AG04450 (cell line): Measurements from ENCODE around the gene C15orf39. TPM values are rescaled to one million over a fixed set of nuclear protein-coding genes. Genes with fewer than 3 reads are reported as not detected.
"Not testable (repeated sequence)": the region's sequence is repeated elsewhere in the genome, so short reads cannot be mapped to it uniquely, and the experiment has no call there.

Experiments
- CTCF ChIA-PET: fragments of 300-600, 350-600 bp; formaldehyde crosslinking; extraction: SDS; loops from one replicate; lab custom pipeline; 2022; ENCODE audit warnings: antibody characterized with exemption, inconsistent platforms; lab: Charles Lee
- POLR2A ChIA-PET: fragments of 350-600 bp; formaldehyde crosslinking; extraction: SDS; loops from one replicate; lab custom pipeline; 2021; ENCODE audit warnings: antibody characterized with exemption, inconsistent platforms; lab: Yijun Ruan, JAX
- DNase-seq: peaks from one replicate; pipeline ENCODE4 v3.0.0-alpha.2; 2011; ENCODE audit warnings: low read depth, low spot score
- H3K27ac ChIP-seq: one replicate; pipeline ENCODE4 v1.5.1; 2012; ENCODE audit warnings: low read depth, low read length, control low read depth
- H3K27me3 ChIP-seq: one replicate; pipeline ENCODE4 v1.6.0; 2012; ENCODE audit warnings: low read length; ENCODE audit not compliant: control insufficient read depth, insufficient read depth
- H3K4me3 ChIP-seq: 2 replicates; pipeline ENCODE4 v1.5.1; 2011; ENCODE audit warnings: mild to moderate bottlenecking, low read depth, low read length, control low read depth
- H3K9me3 ChIP-seq: 2 replicates; pipeline ENCODE4 v1.5.1; 2012; ENCODE audit warnings: low read length; ENCODE audit not compliant: control insufficient read depth, insufficient read depth
- CTCF ChIP-seq: IDR thresholded peaks from 2 replicates; pipeline ENCODE4 v1.5.1; 2011; ENCODE audit warnings: low read depth, low read length, control low read depth, inconsistent platforms
- polyA plus RNA-seq: library from polyadenylated mRNA; depleted of rRNA; stranded (reverse); fragments of >200 nt; gene quantifications from 2 replicates; pipeline ENCODE4 v1.2.3, GENCODE V29; 2011

C15orf39 gene
- polyA plus RNA-seq, 1 experiment, result 2.1 TPM

DNA sequence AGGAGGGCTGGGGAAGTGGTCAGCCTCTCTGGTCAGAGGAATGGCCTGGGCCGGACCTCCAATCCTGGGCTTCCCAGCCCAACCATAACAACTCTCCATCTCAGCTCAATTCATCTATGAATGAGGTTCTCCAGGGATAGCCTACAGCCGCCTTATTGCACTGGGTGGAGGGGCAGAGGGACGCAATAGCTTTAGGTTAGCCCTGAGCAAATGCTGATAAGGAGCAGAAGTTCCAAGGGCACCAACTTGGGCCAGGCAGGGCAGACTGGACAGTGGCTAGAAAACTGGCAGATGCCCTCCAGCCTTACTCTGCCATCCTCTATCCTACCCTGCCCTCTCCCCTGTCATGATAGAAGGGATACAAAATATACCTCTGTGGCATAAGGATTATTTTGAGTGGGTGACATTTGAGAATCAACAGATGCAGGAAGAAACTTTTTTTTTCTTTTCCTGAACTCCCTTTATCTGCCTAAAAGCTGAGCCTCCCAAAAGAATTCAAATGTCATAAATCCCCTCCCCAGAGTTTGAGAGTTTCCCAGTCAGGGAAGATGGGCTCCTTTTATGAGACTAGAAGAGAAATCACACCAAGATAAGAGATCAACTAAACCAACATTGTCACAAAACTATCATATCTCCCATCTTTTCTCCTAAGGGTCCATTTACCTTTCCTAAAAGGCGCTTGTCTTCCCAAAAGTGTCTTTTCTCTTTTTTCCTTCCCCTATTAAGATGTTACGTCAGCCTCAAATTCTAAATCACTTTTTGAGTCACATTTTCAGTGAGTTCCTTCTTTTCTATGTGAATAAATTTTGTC lies 40.4 kb upstream of the C15orf39 start:
- POLR2A ChIA-PET, result no interaction called here
- H3K9me3 ChIP-seq, result no peaks in the 10 kb centered on the region; the same call in 1 of the 2 replicates
- no peak for TF ChIP-seq CTCF
- peaks cover 14% of the 10 kb centered on the region for H3K27me3 ChIP-seq
- CTCF ChIA-PET, result no interaction called here
- no peak overlapping the region for H3K27ac ChIP-seq
- no peak overlapping the region for H3K4me3 ChIP-seq
- no peak for DNase-seq

GRCh38 chr15:75161917-75162414 lies 39.7 kb upstream of the C15orf39 start:
- Histone ChIP-seq H3K27ac (no peak overlapping the region), H3K4me3 (no peak overlapping the region), H3K27me3 (peaks cover 14% of the 10 kb centered on the region), H3K9me3 (no peaks in the 10 kb centered on the region; the same call in 1 of the 2 replicates)
- POLR2A ChIA-PET, result no interaction called here
- CTCF ChIA-PET, result no interaction called here
- no peak for TF ChIP-seq CTCF
- DNase-seq, result no peak

GRCh38 chr15:75163150-75163564 lies 38.5 kb upstream of the C15orf39 start:
- no peak for TF ChIP-seq CTCF
- DNase-seq, result no peak
- no peak overlapping the region for H3K4me3 ChIP-seq
- H3K27me3 ChIP-seq, result peaks cover 14% of the 10 kb centered on the region
- ChIA-PET POLR2A (no interaction called here), CTCF (no interaction called here)
- H3K27ac ChIP-seq, result no peak overlapping the region
- no peaks in the 10 kb centered on the region; the same call in 1 of the 2 replicates for H3K9me3 ChIP-seq

DNA sequence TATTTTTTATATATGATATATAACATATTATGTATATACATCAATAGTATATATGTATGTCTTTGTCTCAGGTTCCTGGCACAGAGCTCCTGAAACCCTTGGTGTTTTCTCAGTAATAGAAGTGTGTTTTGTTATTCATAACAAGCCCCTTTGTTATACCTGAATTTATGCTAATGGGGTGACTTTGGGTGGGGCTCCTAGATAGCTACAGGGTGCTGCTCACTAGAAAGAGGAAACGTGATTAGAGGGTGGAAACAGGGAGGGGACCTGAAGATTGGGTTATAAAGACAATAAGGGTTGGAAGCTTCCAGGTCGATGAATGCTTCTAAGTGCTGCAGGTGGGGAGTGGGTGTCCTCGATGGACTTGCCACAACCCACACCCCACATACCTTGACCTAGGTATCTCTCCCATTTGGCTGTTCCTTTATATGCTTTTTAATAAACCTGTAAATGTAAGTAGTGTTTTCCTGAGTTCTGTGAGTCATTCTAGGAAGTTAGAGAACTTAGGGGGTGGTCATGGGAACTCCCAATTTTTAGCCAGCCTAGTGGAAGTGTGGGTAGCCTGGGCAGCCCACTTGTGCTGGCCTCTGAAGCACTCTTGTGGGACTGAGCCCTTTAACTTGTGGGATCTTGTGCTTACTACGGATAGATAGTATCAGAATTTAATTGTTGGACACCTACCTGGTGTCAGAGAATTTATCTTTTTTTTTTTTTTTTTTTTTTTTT lies 36.9 kb upstream of the C15orf39 start:
- H3K27ac ChIP-seq, result no peak overlapping the region
- TF ChIP-seq CTCF, result no peak
- ChIA-PET POLR2A (no interaction called here), CTCF (no interaction called here)
- H3K4me3 ChIP-seq, result no peak overlapping the region
- no peak for DNase-seq
- H3K27me3 ChIP-seq, result peaks cover 14% of the 10 kb centered on the region
- H3K9me3 ChIP-seq, result peaks cover 5% of the 10 kb centered on the region

GRCh38 chr15:75166489-75167063 lies 35.1 kb upstream of the C15orf39 start:
- H3K27ac ChIP-seq, CTCF ChIA-PET, H3K9me3 ChIP-seq, H3K4me3 ChIP-seq, DNase-seq, H3K27me3 ChIP-seq: not testable (repeated sequence)
- POLR2A ChIA-PET, result interaction anchor here (0.6 kb wide), 1 partner anchor 110 kb away, joined by 5 read pairs; no protein-coding TSS in a partner anchor
